HG03378 (cell line): ENCODE data around the gene C4A.
"Not testable (repeated sequence)": the region's sequence is repeated elsewhere in the genome, so short reads cannot be mapped to it uniquely, and the experiment has no call there.

Source experiments
- ATAC-seq: cut with Tn5 transposase; IDR thresholded peaks from one replicate; pipeline ENCODE4 v1.9.1; 2021; ENCODE audit warnings: mild to moderate bottlenecking, moderate library complexity; ENCODE audit not compliant: unreplicated experiment

The C4A gene

DNA sequence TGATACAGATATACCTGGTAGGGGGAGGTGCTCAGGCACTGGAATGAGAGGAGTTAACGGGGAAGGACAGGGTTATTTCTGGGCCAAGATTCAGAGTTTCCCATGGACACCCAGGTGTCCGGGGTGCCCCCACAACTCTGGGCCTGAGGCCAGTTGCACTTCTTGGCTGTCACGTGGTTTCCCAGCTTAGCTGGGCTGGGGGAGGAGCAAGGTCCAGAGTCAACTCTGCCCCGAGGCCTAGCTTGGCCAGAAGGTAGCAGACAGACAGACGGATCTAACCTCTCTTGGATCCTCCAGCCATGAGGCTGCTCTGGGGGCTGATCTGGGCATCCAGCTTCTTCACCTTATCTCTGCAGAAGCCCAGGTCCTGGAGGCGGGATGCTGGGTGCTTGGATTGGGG, 32.7 kb downstream of the C4A start, which contains the start of gene C4B:
Gene C4B, plus strand, starts transcription at position 249 of the 400 bp plus-strand sequence. Its CDS starts 51 bp downstream, at position 300.
- ATAC-seq = not testable (repeated sequence)

GRCh38 chr6:32022100-32022499, 40.2 kb downstream of the C4A start:
- ATAC-seq = not testable (repeated sequence)

DNA sequence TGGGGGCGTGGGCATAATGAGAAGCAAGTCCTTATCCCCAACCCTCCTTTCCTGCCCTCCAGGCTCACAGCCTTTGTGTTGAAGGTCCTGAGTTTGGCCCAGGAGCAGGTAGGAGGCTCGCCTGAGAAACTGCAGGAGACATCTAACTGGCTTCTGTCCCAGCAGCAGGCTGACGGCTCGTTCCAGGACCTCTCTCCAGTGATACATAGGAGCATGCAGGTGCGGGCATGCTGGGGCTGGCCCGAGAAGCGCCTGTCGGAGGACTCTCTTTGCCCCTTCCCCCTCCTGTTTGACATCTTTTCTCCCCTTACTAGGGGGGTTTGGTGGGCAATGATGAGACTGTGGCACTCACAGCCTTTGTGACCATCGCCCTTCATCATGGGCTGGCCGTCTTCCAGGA, 46.8 kb downstream of the C4A start:
- not testable (repeated sequence) for ATAC-seq

DNA sequence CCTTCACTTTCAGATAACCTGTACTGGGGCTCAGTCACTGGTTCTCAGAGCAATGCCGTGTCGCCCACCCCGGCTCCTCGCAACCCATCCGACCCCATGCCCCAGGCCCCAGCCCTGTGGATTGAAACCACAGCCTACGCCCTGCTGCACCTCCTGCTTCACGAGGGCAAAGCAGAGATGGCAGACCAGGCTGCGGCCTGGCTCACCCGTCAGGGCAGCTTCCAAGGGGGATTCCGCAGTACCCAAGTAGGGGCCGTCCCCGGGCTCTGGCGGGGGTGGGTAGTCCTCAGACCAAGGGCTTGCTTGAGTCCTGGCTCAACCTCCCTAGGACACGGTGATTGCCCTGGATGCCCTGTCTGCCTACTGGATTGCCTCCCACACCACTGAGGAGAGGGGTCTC, 47.7 kb downstream of the C4A start:
- not testable (repeated sequence) for ATAC-seq

- not testable (repeated sequence) for ATAC-seq
Observed at GRCh38 chr6:32035283-32036013, 53.6 kb downstream of the C4A start.

- ATAC-seq = not testable (repeated sequence)
Observed at GRCh38 chr6:32037136-32037535, 55.3 kb downstream of the C4A start.

- ATAC-seq = not testable (repeated sequence)
Observed at GRCh38 chr6:32037598-32038524, 56.0 kb downstream of the C4A start, which contains the start of gene CYP21A2. Gene CYP21A2 (plus strand): TSS chr6:32038415. CDS start chr6:32038423, 8 bp downstream.

- not testable (repeated sequence) for ATAC-seq
Observed at GRCh38 chr6:32038878-32039277, 57.0 kb downstream of the C4A start.

DNA sequence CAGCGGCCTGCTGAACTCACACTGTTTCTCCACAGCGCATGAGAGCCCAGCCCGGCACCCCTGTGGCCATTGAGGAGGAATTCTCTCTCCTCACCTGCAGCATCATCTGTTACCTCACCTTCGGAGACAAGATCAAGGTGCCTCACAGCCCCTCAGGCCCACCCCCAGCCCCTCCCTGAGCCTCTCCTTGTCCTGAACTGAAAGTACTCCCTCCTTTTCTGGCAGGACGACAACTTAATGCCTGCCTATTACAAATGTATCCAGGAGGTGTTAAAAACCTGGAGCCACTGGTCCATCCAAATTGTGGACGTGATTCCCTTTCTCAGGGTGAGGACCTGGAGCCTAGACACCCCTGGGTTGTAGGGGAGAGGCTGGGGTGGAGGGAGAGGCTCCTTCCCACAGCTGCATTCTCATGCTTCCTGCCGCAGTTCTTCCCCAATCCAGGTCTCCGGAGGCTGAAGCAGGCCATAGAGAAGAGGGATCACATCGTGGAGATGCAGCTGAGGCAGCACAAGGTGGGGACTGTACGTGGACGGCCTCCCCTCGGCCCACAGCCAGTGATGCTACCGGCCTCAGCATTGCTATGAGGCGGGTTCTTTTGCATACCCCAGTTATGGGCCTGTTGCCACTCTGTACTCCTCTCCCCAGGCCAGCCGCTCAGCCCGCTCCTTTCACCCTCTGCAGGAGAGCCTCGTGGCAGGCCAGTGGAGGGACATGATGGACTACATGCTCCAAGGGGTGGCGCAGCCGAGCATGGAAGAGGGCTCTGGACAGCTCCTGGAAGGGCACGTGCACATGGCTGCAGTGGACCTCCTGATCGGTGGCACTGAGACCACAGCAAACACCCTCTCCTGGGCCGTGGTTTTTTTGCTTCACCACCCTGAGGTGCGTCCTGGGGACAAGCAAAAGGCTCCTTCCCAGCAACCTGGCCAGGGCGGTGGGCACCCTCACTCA, 57.7 kb downstream of the C4A start:
- not testable (repeated sequence) for ATAC-seq

GRCh38 chr6:32040299-32041049, 58.6 kb downstream of the C4A start:
- not testable (repeated sequence) for ATAC-seq

- ATAC-seq = not testable (repeated sequence)
Observed at GRCh38 chr6:32041050-32041321, 59.1 kb downstream of the C4A start.

DNA sequence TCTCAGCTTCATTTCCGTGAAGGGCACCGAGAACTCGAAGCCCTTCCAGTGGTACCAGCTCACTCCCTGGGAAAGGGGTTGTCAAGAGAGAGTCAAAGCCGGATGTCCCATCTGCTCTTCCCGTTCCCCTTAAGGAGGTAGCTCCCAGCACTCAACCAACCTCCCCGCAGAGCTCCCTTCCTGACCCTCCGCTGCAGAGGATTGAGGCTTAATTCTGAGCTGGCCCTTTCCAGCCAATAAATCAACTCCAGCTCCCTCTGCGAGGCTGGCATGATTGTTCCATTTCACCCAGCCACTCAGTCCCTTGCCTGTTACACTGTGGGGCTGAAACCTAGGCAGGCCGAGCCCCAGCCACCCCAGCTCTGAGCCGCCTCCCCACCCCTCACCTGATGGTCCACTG, 59.5 kb downstream of the C4A start:
- ATAC-seq = not testable (repeated sequence)

DNA sequence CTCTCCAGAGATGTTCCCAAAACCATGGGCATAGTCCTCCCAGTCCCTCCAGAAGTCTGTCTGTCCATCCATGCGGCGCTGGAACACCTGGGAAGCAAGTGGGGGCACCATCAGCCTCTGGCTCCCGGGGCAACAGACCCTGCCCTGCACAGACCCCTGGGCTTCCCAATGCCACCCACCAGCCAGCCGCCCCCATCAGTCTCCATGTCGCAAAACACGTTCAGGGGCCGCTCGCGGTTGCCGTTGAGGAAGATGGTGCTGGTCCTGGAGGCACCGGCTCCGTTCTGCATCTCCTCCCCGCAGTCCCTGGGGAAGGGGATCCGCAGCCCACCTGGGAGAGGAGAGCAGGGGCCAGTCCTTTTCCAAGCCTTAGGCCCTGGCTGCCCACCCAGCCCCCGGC, 60.4 kb downstream of the C4A start:
- ATAC-seq = not testable (repeated sequence)

DNA sequence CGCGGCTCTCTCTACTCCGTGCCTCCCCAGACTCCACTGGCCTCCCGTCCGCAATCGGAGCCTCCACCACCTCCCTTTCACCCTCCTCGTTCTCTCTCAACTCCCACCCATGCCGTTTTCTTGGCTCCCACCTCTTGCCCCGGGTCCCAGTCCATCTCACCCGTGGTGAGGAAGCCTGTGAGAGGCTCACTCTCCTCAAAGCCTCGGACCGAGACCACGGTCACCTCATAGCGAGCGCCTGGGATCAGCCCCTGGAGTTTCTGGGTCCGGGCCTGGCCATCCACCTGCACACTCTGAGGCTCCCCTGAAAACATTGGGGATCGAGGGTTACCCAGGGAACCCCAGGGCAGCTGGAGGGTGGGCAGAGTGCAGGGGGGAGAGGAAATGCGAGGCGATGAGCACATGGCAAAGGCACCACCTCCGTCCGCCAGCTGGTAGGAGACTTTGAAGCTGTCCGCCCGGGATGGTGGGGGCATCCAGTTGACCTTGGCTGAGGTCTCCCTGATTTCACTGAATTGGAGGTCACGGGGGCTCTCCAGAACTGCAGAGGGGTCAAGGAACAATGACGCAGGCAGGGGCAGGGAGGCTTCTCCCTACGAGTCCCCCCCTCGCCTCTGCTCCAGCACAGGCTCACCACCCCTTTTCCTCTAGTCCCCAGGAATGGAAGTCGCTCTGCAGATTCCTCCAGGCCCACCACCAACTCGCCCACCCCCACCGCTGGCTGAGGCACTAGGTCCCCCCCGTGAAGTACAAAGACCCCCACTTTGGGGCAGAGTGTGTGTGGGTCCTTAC, 61.9 kb downstream of the C4A start:
- not testable (repeated sequence) for ATAC-seq

- not testable (repeated sequence) for ATAC-seq
Observed at GRCh38 chr6:32044916-32045315, 63.1 kb downstream of the C4A start.

- ATAC-seq = no peak
Observed at GRCh38 chr6:32045811-32046449, 64.1 kb downstream of the C4A start.

- no peak for ATAC-seq
Observed at GRCh38 chr6:32046450-32047083, 64.7 kb downstream of the C4A start.

- ATAC-seq = no peak
Observed at GRCh38 chr6:32047084-32047478, 65.2 kb downstream of the C4A start.
